ENCODE measurements around the gene ADH1A.
"Not testable (repeated sequence)": the region's sequence is repeated elsewhere in the genome, so short reads cannot be mapped to it uniquely, and the experiment has no call there.

The ADH1A gene

DNA sequence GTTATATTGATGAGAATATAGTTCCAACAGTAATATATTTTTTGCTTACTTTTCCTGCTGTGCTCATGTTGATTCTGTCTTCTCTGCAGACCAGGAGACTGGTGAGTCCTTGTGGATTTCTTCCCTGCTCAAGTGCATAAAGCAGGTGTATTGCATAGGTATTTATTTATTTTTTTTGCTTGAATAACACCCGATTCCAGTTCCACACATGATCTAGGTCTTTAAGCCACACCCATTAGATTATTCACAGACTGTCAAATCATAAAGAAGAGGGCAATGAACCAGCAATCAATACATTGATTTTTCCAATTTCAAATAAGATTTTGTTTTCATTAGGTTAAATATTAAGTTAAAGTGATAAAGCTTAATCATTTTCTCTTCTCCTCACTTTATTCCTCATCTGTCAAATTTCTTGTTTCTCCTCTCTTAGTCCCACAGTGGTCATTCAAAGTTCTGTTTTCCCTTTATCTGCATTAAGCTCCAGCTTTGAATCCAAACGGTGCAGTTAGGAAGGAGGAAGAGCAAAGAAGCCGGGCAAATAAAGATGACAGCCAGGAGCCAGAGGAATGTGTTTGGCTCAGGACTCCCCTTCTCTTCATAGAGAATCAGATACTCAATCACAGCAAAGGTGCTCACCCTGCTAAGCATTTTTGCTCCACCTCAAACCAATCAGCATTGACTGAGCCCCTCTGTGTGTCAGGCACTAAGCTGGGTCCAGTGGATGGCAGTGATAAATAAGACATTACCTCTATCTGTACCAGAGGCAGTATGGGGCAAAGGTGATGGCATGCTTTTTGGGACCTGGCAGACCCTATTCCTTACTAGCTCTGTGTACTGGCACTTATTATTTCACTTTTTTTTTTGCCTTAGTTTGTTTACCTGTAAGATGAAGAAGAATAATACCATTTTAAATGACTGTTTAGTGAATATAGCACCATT, at the start of gene ADH1A:
Gene ADH1A (minus strand): TSS at position 138 of the 939 bp plus-strand sequence. CDS start 71 bp downstream, at position 67.
- no peak for DNase-seq

- DNase-seq: no peak
Observed at GRCh38 chr4:99339172-99339571, 48.4 kb upstream of the ADH1A start.

DNA sequence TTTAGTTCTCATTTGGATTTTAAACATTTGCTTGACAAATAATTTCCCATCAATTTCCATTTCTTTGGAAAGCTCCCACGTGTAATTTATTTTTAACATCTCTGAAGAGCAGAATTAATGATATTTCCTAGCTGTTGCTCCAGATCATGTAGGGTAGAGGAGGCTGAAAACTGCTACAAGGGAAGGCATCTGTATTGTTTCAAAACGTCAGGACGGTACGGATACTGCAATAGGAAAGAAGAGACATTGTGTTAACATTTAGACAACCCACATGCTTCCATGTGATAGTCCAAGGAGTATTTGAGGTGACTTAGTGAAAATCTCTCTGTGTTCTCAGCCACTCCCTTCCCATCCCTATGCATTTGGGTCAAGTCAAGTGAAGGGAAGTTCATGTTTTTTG, 45.8 kb upstream of the ADH1A start:
- DNase-seq: no peak

GRCh38 chr4:99334880-99335279, 44.1 kb upstream of the ADH1A start:
- DNase-seq: no peak

DNA sequence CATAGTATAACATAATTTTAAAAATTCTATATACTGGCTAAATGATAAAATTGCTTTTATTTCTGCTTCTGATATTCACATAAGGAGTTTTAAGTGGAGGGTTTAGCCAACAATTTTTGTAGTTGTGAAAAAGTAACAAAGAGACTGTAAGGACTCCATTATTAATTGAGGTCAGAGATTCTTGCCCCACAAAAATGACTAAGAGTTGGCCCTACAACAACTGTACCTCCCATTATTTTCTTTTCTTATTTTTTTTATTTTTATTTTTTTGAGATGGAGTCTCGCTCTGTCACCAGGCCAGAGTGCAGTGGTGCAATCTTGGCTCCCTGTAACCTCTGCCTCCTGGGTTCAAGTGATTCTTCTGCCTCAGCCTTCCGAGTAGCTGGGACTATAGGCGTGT, 39.9 kb upstream of the ADH1A start:
- DNase-seq: no peak

DNA sequence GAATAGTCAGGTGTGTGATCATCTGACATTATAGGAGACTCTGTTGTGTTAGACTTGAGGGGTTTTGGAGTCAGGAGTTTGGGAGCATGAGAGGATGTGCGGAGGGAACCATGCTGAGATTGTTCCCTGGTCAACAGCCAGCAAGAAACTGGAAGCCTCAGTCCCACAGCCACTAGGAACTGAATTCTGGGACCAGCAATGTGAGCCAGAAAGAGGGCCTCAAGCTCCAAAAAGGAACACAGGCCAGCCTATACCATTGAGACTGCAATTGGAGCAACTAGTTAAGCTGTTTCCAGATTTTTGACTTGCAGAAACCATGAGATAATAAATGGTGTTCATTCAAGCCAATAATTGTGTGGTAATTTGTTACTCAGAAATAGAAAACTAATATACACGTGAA, 39.1 kb upstream of the ADH1A start:
- no peak for DNase-seq

- DNase-seq: no peak
Observed at GRCh38 chr4:99324979-99325378, 34.2 kb upstream of the ADH1A start.

- DNase-seq: no peak
Observed at GRCh38 chr4:99324361-99324760, 33.6 kb upstream of the ADH1A start.

GRCh38 chr4:99323756-99324155, 33.0 kb upstream of the ADH1A start:
- no peak for DNase-seq

DNA sequence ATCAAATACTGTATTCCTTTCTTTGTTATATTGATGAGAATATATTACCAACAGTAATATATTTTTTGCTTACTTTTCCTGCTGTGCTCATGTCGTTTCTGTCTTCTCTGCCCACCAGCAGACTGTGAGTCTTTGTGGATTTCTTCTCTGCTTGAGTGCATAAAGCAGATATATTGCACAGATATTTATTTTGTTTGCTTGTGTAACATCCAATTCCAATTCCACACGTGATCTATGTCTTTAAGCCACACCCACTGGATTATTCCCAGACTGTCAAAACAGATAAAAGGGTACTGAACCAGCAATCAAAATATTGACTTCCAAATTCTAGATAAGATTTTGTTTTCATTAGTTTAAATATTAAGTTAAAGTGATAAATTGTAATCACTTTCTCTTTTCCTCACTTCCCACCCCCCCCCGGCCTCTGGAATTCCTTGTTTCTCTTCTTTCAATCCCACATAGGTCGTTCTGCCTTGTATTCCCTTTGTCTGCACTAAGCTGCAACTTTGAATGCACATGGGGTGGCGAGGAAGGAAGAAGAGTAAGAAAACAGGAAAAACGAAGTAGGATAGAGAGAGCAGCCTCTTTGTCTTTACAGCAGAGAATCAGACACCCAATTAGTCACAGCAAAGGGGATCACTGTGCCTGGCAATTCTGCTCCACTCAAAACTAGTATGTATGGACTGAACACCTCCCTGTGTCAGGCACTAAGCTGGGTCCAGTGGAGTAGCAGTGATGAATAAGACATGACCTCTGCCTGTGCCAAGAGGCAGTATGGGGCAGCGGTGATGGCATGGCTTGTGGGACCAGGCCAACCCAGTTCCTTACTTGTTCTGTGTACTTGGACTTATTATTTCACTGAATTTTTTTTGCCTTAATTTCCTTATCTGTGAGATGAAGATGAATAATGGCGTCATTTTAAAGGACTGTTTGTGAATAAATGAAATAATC, 30.7 kb upstream of the ADH1A start, which contains the start of gene ADH1B:
Gene ADH1B (minus strand): TSS at position 161 of the 951 bp plus-strand sequence. CDS start 70 bp downstream, at position 91.
- no peak for DNase-seq

DNA sequence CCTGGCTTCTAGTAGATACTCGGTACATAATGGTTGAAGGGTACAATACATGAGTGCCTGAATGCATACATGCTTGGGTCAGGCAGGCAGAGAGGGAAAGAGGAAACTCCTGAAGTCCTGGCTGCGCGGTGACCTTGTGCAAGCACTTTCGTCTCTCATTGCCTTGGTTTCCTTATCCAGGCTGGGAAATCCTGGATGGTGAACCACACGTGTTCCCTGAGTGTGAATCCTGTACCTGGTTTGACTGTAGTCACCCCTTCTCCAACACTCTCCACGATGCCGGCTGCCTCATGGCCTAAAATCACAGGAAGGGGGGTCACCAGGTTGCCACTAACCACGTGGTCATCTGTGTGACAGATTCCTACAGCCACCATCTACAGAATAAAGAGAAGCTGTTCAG, 27.0 kb upstream of the ADH1A start:
- DNase-seq: not testable (repeated sequence)

DNA sequence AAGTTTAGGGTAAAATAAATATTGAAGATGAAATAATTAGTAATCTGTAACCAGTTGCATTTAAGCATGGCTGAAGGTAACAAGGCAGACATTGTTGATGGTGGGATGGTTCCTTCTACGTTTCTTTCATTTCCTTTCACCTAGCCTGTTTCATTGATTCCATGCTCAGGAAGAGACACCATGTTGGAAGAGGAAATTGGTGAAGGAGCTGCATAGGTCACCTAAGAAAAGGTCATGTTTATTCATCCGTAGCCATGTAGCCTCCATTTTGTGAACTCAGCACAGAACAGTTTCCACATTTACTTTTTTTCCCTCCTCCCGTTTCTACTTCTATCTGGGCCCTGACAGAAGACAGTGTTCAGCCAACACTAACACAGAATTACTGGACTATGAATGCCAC, 26.6 kb upstream of the ADH1A start:
- no peak for DNase-seq

GRCh38 chr4:99315839-99316238, 25.1 kb upstream of the ADH1A start:
- DNase-seq: no peak

- DNase-seq: no peak
Observed at GRCh38 chr4:99314211-99314610, 23.4 kb upstream of the ADH1A start.

DNA sequence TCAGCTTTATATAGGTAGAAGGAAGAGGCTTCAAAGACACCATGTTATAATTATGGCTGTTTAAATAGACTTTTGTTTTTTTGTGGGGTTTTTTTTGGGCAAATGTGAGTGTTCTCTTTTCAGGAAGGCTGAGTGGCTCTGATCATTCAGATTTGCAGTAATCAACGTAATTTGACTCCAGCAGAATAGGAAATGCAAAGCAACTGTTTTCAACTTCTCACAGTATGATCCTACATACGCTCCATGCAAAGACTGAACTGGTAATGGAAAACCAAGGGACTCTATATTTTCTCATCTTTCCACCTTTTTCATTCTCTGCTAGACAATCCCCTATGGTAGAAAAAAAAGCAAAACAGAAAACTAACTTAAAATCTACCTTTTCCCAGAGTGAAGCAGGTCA, 19.6 kb upstream of the ADH1A start:
- no peak for DNase-seq

DNA sequence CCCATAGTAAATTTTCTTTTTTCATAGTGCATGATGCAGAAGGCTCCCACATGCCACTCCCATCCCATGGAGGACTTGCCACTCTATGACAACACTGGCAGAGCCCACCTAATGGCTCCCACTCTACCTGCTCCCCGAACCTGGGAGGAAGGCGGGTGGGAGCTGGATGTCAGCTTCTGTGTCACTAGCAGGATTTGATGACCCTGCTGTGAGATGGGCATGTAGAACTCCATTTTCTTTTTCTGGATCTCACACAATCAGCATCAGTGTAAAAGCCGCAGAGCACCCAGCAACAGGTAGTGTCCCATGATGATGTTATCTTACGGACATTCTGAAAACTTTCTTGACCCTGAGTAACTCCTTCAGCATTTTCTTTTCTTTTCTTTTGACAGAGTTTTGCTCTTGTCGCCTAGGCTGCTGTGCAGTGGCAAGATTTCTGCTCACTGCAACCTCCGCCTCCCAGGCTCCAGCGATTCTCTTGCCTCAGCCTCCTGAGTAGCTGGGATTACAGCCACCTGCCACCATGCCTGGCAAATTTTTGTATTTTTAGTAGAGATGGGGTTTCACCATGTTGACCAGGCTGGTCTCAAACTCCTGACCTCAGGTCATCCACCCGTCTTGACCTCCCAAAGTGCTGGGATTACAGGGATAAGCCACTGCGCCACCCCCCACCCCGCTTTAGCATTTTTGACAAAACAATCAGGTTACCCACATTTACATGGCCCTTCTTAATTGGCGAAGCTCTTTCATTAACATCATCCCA, 15.0 kb upstream of the ADH1A start:
- no peak for DNase-seq

DNA sequence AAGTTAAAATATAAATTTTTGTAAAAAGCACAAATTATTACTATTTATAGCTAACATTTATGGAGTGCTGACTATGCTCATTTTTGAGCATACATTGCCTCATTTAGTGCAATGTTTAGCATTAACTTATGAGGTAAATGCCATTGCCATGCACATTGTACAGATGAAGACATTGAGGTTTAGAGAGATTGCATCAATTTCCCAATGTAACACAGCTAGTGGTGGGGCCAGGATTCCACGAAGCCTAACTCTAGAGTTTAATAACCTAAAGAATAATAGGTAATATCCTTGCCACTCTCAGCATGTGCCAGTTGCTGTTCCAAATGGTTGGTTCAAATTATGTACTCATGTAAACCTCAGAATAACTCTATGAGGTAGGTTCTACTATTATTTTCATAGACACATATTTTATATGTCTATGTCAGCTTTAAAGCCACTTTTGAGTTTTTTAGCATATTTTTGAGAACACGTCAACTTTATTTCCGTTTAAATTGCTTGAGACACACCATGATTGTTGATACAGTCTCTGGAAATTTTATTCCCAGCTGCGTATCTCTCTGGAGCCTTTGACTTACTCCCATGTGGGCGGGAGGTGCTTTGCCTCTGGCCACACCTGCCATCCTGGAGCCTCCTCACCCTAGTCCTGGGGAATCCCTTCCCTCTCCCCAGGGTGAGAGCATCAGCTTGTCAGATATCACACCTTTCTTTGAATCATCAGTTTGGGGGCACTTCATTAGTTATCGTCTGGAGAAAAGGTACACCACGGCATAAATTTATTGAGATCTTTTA, 10.8 kb upstream of the ADH1A start:
- no peak for DNase-seq

- no peak for DNase-seq
Observed at GRCh38 chr4:99300934-99301333, 10.1 kb upstream of the ADH1A start.

DNA sequence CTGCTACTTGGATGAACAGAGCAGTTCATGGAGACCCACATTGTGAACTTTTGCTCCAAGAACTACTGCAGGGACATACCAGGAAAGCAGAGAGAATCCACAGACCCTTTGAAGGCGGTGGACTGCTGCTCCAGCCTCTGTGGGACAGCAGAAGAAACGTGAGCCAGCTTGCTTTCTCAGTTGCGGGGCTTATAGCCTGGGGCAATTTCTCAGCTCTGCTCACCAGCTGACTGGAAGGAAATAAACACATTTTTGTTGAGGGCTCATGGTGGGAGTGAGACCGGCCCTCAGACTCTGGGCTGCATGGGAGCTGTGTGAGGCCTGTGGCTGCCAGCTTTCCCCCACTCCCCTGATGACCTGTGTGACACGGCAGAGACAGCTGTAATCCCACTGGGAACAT, 2.6 kb upstream of the ADH1A start:
- no peak for DNase-seq

DNA sequence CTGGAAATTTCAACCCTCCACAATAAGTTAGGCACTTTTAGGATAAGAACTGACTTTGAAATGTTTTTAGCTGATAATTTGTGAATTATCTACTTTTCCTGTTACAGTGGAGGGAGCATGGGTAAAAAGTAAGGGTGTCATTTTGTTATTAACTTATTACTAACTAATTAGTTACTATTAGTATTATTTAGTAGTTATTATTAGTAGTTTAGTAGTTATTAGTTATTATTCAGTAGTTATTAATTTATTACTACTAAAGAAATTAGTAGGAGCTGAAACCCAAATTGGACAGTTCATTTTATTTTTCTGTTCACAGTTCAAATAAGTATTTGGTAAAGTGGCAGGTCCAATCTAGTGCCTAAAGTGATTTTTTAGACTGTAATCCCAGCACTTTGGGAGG, 5.4 kb downstream of the ADH1A start:
- DNase-seq: no peak

- no peak for DNase-seq
Observed at GRCh38 chr4:99282731-99283130, 8.1 kb downstream of the ADH1A start.

DNA sequence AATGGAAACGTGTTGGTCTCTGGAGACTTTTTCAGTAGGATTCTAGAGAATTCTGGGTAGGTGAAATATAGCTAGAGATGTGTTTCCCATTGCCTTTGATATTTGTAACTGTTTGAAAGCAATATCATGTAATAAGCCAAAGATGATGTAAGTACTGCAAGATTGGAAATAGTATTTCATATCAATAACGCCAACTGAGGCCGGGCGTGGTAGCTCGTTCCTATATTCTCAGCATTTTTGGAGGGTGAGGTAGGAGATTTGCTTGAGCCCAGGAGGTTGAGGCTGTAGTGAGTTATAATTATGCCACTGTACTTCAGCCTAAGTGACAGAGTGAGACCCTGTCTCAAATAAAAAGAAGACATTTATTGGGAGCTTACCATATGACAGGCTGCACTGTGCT, 9.5 kb downstream of the ADH1A start:
- no peak for DNase-seq

All from GDM1 (cell line).